Kidney capillary endothelial cell (primary cell): ENCODE results near the gene PRMT7.
"Not testable (repeated sequence)": the region's sequence is repeated elsewhere in the genome, so short reads cannot be mapped to it uniquely, and the experiment has no call there.

Experiments used
- DNase-seq: peaks from one replicate; pipeline ENCODE4 v3.0.0-alpha.2; 2018; ENCODE audit warnings: low spot score

PRMT7 gene

DNA sequence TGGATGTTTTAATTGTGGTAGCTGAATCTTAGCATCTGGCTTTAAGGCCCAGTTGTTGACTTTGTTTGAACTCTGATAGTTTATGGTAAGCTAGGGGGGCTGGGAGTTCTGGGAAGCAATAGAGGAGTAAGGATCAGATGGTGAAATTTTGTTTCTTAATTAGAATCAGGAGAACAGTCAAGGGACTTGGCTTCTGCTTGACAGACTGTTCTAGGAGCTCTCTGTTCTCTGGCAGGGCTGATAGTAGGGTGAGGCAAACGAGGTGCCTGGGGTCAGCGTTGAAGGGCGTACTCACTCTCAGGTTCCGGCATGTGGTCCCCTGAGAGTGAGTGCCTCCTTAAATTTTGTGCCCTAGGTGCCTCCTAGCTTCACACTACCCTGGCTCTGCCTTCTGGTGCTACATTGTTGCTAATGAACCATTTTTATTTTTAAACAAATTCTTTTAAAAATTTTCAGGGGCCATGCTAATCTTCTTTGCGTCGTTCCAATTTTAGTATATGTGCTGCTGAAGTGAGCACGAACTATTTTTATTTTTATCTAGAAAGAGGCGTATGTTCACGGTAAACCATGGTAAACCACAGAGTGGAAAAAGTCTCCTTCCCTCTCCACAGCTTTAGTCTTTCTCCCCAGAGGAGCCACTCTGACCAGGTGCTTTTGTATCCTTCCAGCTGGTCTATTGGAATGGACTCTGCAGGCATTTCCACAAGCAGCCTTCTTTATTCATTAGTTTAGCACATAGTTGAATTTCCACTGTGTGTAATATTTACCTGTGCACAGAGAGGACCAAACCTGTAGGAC is 26.8 kb upstream of the PRMT7 start:
- no peak for DNase-seq

DNA sequence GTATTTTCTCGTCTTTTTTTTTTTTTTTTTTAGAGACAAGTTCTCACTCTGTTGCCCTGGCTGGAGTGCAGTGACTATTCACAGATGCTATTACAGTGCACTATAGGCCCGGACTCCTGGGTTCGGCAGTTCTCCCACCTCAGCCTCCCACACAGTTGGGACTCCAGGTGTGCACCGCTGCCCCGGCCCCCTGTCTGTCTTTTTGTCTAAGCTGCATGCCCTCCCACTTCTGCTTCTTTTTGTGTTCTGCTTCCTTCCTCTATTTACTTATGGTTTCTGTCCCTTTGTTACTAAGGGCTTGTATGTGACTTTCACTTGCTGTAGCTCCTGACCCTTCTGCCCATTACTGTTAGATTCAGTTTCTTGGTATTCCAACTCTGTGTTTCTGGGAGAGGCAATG is 26.0 kb upstream of the PRMT7 start:
- DNase-seq, result no peak

DNA sequence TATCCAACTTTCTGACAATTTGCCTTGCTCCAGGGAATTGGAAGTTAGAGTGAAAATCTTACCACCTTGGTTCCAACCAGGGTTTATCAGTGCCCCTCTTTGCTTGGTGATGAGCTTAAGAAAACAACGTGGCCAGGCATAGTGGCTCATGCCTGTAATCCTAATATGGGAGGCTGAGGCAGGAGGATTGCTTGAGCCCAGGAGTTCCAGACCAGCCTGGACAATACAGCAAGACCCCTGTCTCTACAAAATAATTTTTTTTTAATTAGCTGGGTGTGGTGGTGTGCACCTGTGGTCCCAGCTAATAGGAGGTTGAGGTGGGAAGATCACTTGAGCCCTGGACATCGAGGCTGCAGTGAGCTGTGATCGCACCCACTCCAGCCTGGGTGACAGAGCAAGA is 25.1 kb upstream of the PRMT7 start:
- DNase-seq, result no peak

DNA sequence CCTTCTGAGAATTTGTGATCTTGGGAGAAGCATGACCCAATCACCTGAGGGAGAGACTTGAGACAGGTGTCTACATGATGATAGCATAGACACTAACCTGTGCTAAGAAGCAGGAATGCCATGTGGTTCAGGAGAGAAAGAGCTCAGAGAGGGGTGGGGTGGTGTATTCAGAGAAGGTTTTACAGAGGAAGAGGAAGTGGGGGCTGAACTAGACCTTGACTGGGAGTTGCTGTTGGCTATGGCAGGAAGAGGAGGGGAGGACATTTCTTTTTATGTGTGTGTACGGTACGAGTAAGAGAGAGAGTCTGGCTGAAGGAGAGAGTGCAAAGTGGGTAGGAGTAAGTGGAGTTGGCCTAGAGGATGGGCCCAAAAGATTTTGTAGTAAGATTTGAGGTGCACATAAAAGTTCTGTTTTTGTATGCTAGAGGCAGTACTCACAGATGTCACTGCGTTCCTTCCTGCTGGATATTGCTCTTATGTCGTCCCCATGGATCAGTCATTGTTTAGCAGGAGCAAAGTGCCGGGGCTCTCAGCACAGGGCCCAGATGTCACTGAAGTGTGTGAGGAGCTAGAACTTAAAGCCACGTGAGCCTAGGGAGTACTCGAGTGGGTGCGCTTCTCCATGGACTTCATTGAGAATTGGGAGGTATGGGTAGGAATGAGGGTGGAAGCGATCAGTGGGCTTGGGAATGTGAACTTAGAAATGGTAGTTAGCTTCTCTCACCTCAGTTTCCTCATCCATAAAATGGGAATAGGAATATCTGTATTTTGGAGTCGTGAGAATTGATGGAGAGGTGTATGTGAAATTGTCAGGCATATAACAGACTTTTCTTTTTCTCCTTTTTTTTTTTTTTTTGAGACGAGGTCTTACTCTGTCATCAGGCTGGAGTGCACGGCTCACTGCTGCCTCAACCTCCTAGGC is 24.4 kb upstream of the PRMT7 start:
- peak; percentile 44 for DNase-seq

DNA sequence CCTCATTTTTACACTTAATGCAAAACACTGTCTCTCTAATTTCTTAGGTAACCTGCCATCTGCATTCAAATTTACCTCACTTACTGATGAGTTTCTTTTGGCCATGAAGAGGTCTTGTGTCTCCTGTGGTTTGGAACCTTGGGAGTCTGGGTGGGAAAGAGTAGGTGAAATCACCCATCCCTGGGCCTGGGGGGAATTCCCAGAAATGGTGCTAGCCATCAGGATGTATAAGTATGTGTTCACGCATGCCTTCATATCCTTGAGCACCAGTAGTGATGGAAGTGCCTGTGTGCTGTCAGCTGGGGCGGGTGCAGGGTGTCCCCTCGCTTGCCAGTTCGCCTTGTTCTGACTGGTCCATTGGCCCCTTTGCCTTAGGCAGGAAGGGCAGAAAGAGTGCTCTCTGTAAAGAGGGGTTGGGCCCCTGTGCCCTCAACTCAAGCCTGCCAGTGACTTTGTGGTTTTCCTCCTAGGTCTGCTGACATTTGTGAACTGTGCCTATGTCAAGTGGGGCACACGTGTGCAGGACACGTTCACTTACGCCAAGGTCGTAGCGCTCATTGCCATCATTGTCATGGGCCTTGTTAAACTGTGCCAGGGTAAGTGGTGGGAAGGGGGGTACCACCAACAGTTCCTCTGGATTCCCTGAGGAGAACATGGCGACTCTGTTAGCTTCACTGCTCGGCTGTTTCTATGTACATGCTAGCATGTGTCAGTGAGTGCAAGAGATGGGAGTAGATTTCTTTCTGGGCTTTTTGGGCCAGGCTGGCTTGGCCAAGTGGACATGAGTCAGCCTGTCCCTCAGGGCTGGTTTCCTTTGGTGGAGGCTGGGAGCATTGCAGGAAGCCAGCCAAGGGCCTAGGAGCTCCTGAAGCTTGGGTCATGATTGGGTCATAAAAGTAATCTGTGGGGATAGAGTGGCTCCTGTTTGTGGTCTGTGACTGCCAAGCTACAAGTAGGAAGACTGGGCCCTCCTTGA is 23.3 kb upstream of the PRMT7 start:
- DNase-seq, result peak; percentile 85

DNA sequence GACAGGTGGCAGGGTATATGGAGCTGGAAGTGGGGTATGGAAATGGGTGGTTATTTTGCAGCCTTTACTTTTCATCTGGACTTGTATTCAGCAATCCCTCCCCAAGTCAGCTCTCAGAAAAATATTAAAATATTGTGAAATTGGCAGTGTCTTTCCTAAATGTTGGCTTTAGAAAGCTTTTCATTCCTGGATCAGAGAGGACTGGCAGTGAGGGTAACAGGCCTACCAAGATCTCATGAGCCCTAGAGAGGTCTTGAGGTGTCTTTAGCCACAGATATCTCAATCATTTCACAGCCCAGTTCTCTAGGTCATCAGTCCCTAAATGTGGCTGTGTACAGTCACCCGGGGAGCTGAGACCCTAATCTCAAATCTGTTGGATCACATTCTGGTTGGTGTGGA is 22.6 kb upstream of the PRMT7 start:
- DNase-seq, result no peak

DNA sequence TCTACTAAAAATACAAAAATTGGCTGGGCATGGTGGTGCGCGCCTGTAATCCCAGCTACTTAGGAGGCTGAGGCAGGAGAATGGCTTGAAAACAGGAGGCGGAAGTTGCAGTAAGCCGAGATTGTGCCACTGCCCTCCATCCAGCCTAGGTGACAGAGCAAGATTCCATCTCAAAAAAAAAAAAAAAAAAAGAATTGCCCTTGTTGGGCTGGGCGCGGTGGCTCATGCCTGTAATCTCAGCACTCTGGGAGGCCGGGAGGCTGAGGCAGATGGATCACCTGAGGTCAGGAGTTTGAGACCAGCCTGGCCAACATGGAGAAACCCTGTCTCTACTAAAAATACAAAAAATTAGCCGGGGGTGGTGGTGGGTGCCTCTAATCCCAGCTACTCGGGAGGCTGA is 22.0 kb upstream of the PRMT7 start:
- not testable (repeated sequence) for DNase-seq

DNA sequence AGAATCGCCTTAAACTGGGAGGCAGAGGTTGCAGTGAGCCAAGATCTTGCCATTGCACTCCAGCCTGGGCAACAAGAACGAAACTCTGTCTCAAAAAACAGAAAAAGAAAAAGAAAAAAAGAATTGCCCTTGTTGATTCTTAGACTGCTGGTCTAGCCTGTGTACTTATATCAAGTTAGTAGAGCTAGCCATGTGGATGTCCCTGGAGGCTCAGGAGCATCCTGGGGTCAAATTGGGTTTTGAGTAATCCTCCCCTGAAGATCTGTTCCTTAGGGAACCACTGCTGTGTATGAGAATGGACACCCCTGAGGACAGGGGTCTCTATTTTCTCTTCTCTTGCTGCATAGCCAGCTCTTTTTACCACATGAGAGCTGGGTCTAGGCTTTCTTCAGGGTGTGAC is 21.6 kb upstream of the PRMT7 start:
- DNase-seq, result no peak

DNA sequence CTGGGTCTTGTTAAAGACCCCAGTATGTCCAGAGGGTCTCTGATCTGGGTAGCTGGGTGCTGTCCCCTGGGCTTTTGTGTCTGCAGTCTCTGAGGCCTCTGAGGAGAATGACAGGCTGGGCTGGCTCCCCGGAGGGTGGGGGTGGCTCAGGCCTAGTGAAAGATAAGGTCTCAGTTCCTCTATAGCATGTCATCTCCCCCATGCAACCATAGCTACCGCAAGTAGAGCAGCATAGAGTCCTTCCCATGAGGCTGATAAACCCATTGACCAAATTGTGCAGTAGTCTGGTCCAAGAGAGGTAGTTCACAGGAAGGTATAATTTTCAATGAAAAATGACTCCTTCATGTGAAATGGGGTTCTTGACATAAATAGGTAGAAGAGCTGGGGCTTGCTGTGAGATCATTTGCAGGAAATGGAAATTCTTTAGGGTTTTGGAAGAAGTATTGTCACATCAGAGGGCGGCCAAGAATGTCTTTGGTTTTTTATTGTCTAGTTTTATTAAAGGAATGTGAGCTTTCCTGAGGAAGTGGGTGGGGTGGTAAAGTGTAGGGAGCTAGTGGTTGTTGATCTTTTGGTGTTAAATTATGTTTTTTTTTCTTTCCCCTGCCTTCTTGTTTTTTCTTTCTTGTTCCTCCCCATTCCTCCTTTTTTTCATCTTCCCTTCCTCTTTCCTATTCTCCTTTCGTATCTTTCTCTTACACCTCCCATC is 21.0 kb upstream of the PRMT7 start:
- DNase-seq, result peak; percentile 63

DNA sequence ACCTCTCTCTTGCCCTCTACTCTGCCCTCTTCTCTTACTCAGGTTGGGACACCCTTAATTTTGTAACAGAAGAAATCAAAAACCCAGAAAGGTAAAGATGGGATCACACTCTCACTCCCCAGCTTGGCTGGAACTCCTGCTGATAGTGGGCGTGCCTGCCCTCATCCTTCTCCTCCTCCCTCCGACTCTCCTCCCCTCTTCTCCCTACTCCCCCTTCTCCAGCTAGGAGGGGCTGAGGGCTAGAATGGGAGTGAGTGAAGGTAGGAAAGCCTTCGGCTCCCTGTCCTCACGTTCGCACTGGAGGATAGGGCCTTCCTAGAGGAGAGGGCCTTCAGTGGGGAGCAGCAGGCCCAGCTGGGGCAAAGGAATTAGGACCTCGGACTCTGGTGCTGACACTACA is 20.4 kb upstream of the PRMT7 start:
- no peak for DNase-seq

DNA sequence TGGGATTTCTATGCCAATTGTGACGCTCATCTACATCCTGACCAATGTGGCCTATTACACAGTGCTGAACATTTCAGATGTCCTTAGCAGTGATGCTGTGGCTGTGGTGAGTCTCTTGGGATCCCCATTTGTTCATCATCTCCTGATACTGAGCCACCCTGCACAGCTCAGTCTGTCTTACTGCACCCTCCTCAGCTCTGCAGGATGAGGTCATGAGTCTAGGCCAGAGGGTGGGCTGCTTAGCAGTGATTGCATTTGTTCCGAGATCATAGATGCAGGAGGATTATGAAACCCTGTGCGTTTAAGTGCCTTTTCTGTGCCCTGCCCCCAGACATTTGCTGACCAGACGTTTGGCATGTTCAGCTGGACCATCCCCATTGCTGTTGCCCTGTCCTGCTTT is 19.6 kb upstream of the PRMT7 start:
- no peak for DNase-seq

DNA sequence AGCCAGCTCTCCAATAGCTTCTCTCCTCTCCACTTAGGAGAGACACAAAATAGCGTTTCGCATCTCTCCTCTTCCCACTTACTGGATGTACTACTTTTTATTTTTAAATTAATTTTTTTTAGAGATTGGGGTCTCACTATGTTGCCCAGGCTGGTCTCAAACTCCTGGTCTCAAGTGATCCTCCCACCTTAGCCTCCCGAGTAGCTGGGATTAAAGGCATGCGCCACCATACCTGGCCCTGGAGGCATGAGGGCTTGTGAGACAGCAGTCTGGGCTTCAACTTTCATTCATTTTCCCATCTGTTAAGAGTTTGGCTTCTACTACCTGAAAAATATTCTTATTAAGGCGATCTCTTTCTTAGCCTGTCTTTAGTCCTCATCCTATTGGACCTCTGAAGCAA is 18.4 kb upstream of the PRMT7 start:
- no peak for DNase-seq

DNA sequence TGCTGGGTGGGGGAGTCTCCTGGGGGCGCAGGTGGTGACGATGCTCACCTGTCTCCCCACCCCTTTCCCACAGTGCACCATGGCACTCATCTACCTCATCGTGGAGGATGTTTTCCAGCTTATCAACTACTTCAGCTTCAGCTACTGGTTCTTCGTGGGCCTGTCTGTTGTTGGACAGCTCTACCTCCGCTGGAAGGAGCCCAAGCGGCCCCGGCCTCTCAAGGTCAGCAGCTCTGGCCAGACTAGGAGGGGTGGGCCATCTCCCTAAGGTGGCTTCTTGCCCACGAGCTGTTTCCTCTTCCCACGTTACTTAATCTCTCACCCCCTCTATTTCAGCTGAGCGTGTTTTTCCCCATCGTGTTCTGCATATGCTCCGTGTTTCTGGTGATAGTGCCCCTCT is 14.5 kb upstream of the PRMT7 start:
- DNase-seq, result no peak

DNA sequence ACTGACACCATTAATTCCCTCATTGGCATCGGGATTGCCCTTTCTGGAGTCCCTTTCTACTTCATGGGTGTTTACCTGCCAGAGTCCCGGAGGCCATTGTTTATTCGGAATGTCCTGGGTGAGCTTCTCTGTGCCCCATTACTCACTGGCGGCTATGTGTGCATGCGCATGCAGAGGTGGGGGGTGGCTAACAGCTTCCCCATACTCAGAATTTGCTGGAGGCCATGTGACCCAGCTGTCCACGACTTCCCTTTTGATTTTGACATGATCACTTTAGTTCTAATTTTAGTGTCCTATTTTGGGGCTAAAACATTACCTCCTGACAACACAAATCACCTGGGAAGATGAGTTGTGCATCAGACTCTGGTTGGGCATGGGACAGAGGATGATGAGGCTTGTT is 14.1 kb upstream of the PRMT7 start:
- DNase-seq, result no peak

DNA sequence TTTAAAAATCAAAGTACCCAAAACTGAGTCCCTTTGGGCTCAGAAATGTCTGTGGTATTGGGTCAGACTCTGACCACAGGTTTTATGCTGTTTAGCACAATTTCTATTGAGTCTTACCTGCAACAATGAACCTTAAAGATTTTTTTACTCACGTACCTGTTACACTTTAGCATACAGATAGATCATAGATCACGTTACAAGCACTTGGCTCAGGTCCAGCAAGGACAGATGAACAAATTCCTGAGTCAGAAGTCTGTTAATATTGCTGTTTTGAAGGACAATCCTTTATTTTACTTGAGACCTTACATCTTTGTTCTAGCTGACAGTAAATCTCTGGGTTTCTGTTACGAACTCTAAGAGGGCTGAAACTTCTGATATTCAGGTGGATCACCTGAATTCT is 12.9 kb upstream of the PRMT7 start:
- no peak for DNase-seq

DNA sequence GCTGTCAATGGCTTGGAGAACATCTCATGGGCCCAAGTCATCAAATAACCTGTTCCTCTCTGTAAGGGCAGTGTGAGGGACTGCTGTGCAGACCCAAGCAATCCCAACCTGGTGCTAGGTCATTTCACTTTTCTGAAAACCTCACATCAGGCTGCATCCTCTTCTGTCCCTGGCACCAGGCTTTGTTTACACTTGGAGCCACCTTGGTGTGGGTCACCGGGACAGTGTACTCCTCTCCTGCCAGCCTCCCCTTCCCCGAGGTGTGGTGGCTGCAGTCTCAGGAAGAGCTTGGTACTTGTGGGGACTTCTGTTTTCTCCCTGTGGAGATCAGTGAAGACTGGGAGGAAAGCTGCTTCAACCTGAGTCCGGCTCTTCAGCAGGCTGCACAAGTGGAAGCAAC is 12.5 kb upstream of the PRMT7 start:
- no peak for DNase-seq

DNA sequence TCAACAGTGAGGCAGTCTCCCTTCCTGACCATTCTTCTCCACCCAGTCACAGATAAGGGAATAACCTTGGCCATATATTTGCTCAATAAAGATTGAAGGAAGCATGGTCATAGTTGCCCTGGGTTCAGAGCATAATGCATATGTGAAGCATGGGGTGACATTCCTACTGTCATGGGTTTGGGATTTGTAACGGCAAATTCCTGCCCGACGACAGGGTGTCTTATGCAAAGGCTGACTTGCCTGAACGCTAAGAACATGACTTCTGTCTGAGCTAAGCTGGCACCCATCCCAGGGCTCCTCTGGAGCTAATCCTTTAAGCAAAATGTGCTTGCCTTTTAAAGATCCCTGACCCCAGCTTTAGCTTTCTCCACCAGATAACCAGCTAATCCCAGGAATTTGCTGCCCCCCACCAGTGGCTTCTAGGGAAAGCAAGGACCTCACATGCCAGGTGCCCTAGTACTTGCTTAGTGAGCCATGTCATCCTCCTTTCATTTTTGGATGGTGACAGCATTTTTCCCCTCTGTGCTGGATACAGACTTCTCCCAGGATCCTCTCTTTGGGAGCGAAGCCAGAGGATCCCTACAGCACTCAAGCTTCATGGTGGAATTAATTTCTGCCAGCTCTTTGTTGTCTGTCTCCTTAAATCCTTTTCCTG is 11.8 kb upstream of the PRMT7 start:
- no peak for DNase-seq

DNA sequence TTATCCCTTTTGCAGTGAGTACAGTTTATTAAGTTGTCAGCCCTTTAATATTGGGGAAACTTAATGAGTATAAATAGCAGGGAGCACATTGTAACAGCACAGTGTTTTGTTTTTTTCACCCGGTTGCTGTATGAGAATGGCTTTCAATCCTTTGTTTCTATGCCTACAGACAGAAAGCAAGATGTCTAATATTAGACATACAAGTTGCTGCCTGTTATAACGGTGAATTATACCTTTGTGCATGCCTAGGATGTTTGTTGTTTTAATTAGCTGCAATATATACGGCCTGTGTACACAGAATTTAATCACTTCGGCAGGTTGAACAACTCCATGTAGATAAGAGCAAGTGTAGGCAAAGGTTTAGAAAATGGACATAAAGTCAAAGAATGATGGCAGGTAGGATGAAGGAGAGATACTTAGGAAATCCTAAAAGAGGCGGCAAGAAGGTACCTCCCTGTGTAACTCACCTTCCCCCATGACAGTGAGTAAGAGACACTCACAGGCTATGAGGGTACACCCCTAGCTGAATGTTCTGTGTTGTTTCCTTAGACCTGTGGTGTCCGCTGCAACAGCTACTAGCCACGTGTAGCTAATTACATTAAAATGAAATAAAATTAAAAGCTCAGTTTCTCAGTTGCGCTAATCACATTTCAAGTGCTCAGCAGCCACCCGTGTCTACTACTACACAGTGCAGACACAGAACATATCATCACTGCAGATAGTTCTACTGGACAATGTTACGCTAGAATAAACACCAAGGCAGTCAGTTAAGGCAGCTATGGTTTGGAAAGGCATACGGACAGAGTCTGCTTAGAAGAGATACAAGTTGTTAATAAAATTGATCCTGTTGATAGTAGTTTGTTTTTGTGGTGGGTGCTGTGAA is 11.0 kb upstream of the PRMT7 start:
- DNase-seq, result no peak

DNA sequence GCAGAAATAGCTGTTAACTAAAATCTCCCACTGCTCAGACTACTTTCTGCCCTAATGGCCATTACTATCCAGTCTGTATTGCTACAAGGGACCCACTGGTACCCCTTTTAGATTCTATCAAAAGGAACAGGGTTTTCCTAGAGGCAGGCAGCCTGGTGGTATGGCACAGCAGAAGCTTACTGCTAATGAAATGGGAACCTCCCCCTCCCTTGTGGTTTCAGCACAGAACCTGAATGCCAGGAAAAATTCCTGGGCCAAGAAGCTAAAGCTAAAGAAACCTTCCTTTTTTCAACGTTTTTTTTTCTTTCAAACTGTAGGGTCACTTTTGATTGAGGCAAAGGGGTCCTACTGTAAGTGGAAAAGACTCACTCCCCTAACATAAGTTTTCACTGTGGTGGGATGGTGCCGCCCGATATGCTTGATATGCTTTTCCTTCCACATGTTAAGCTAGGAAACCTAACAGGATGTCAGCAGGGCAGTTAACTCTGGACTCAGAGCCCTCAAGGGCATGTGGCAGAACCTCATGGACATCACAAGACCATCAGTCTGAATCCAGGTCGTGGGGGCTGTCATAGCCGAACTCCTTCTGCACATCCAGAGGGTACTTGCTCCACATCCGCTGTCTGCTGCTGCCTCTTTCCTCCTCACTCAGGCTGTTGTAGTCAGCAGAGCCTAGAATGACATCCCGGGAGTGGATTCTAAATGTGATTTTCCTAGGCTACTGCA is 9.9 kb upstream of the PRMT7 start:
- DNase-seq, result no peak
